Neural progenitor cell (in vitro differentiated cells): ENCODE data around the gene OLFML2B. TPM values are rescaled to one million over a fixed set of nuclear protein-coding genes. Genes with fewer than 3 reads are reported as not detected.

Experiments
- DNase-seq: peaks from one replicate; pipeline ENCODE4 v3.0.0-alpha.2; 2016; ENCODE audit warnings: low spot score
- H2AFZ ChIP-seq: fragments of 200-600 bp; sonication (generic); replicated peaks from 2 replicates; pipeline ENCODE4 v1.6.1; 2016; ENCODE audit warnings: antibody characterized with exemption
- H3F3A ChIP-seq: fragments of 200-600 bp; sonication (generic); 2 replicates; pipeline ENCODE4 v1.6.1; 2016; ENCODE audit warnings: antibody characterized with exemption, low read depth
- H3K27ac ChIP-seq: fragments of 200-600 bp; sonication (generic); 2 replicates; pipeline ENCODE4 v1.5.1; 2016; ENCODE audit warnings: mild to moderate bottlenecking
- H3K27me3 ChIP-seq: fragments of 200-600 bp; sonication (generic); 2 replicates; pipeline ENCODE4 v1.6.1; 2016; ENCODE audit warnings: mild to moderate bottlenecking, moderate library complexity
- H3K36me3 ChIP-seq: fragments of 200-600 bp; sonication (generic); 2 replicates; pipeline ENCODE4 v1.5.1; 2016
- H3K4me1 ChIP-seq: fragments of 200-600 bp; sonication (generic); 2 replicates; pipeline ENCODE4 v1.6.1; 2016; ENCODE audit warnings: mixed run types
- H3K4me2 ChIP-seq: fragments of 200-600 bp; sonication (generic); 2 replicates; pipeline ENCODE4 v1.6.1; 2016
- H3K4me3 ChIP-seq: fragments of 200-600 bp; sonication (generic); 2 replicates; pipeline ENCODE4 v1.5.1; 2016
- H3K79me2 ChIP-seq: fragments of 200-600 bp; sonication (generic); 2 replicates; pipeline ENCODE4 v1.6.1; 2016; ENCODE audit warnings: low read depth
- H3K9ac ChIP-seq: fragments of 200-600 bp; sonication (generic); 2 replicates; pipeline ENCODE4 v1.6.1; 2016
- H3K9me3 ChIP-seq: fragments of 200-600 bp; sonication (generic); 2 replicates; pipeline ENCODE4 v1.5.1; 2016; ENCODE audit warnings: low read depth
- H4K20me1 ChIP-seq: fragments of 200-600 bp; sonication (generic); 2 replicates; pipeline ENCODE4 v1.6.1; 2016; ENCODE audit warnings: low read depth
- H3K27ac Mint-ChIP-seq: 3 replicates; pipeline ENCODE4 v1.8.0; 2021; ENCODE audit warnings: mixed read lengths
- H3K27me3 Mint-ChIP-seq: 2 replicates; pipeline ENCODE4 v1.8.0; 2022; ENCODE audit warnings: low read depth, mild to moderate bottlenecking, inconsistent platforms, moderate library complexity, mixed read lengths; ENCODE audit not compliant: insufficient read depth
- H3K36me3 Mint-ChIP-seq: 3 replicates; pipeline ENCODE4 v1.8.0; 2021; ENCODE audit warnings: mixed read lengths
- H3K4me1 Mint-ChIP-seq: 3 replicates; pipeline ENCODE4 v1.8.0; 2021; ENCODE audit warnings: mixed read lengths
- H3K4me3 Mint-ChIP-seq: 3 replicates; pipeline ENCODE4 v1.8.0; 2021; ENCODE audit warnings: mild to moderate bottlenecking, moderate library complexity, mixed read lengths
- H3K9me3 Mint-ChIP-seq: 3 replicates; pipeline ENCODE4 v1.8.0; 2020; ENCODE audit warnings: mixed read lengths
- EZH2 ChIP-seq: fragments of 200-600 bp; sonication (generic); IDR thresholded peaks from 2 replicates; pipeline ENCODE4 v1.6.1; 2017; ENCODE audit warnings: antibody characterized with exemption, mild to moderate bottlenecking, moderate library complexity
- EZH2phosphoT487 ChIP-seq: fragments of 200-600 bp; sonication (generic); IDR thresholded peaks from 2 replicates; pipeline ENCODE4 v1.6.1; 2017; ENCODE audit warnings: antibody characterized with exemption
- total RNA-seq: library from RNA; depleted of rRNA; stranded (reverse); fragments of >200 nt; gene quantifications from 2 replicates; pipeline ENCODE4 v1.2.3, GENCODE V29; 2015; ENCODE audit warnings: low replicate concordance
- TF ChIP-seq, protein P1 (sequence below): fragments of 200-600 bp; sonication (generic); IDR thresholded peaks from 2 replicates; pipeline ENCODE4 v1.5.1; 2017; ENCODE audit warnings: antibody characterized with exemption, mild to moderate bottlenecking

OLFML2B gene
- total RNA-seq, 1 donor from 2014 or later = 1.3 TPM

GRCh38 chr1:162003061-162003829 lies 20.4 kb downstream of the OLFML2B start:
- Histone ChIP-seq H3K9ac (no peak overlapping the region), H3F3A (no peaks in the 10 kb centered on the region), H2AFZ (no peak overlapping the region), H3K9me3 (no peaks in the 10 kb centered on the region), H4K20me1 (no peaks in the 10 kb centered on the region), H3K4me3 (no peak overlapping the region), H3K27me3 (no peaks in the 10 kb centered on the region), H3K79me2 (no peaks in the 10 kb centered on the region), H3K27ac (no peak overlapping the region), H3K4me1 (no peaks in the 10 kb centered on the region), H3K4me2 (no peak overlapping the region), H3K36me3 (no peaks in the 10 kb centered on the region)
- peaks cover 3% of the 10 kb centered on the region for H3K27me3 Mint-ChIP-seq
- TF ChIP-seq EZH2 = no peak
- TF ChIP-seq EZH2phosphoT487 = no peak
- TF ChIP-seq, protein P1, sequence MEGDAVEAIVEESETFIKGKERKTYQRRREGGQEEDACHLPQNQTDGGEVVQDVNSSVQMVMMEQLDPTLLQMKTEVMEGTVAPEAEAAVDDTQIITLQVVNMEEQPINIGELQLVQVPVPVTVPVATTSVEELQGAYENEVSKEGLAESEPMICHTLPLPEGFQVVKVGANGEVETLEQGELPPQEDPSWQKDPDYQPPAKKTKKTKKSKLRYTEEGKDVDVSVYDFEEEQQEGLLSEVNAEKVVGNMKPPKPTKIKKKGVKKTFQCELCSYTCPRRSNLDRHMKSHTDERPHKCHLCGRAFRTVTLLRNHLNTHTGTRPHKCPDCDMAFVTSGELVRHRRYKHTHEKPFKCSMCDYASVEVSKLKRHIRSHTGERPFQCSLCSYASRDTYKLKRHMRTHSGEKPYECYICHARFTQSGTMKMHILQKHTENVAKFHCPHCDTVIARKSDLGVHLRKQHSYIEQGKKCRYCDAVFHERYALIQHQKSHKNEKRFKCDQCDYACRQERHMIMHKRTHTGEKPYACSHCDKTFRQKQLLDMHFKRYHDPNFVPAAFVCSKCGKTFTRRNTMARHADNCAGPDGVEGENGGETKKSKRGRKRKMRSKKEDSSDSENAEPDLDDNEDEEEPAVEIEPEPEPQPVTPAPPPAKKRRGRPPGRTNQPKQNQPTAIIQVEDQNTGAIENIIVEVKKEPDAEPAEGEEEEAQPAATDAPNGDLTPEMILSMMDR = no peak
- no peak for DNase-seq
- no peak overlapping the region for H3K4me3 Mint-ChIP-seq
- H3K4me1 Mint-ChIP-seq = peaks cover 4% of the 10 kb centered on the region
- H3K27ac Mint-ChIP-seq = no peak overlapping the region
- H3K36me3 Mint-ChIP-seq = no peaks in the 10 kb centered on the region
- no peaks in the 10 kb centered on the region for H3K9me3 Mint-ChIP-seq

- Mint-ChIP-seq H3K4me3 (no peak overlapping the region), H3K4me1 (peaks cover 4% of the 10 kb centered on the region), H3K36me3 (no peaks in the 10 kb centered on the region), H3K9me3 (no peaks in the 10 kb centered on the region), H3K27ac (no peak overlapping the region), H3K27me3 (peaks cover 5% of the 10 kb centered on the region)
- no peak overlapping the region for H3K27ac ChIP-seq
- H2AFZ ChIP-seq = no peak overlapping the region
- H3K79me2 ChIP-seq = no peaks in the 10 kb centered on the region
- no peak overlapping the region for H3K4me2 ChIP-seq
- no peak overlapping the region for H3K4me3 ChIP-seq
- H3K9me3 ChIP-seq = no peaks in the 10 kb centered on the region
- H3F3A ChIP-seq = no peaks in the 10 kb centered on the region
- no peak overlapping the region for H3K9ac ChIP-seq
- H3K27me3 ChIP-seq = no peaks in the 10 kb centered on the region
- H4K20me1 ChIP-seq = no peaks in the 10 kb centered on the region
- no peaks in the 10 kb centered on the region for H3K4me1 ChIP-seq
- no peak for DNase-seq
- no peaks in the 10 kb centered on the region for H3K36me3 ChIP-seq
- TF ChIP-seq, protein P1 = no peak
- no peak for TF ChIP-seq EZH2phosphoT487
- TF ChIP-seq EZH2 = no peak
Measured at GRCh38 chr1:162000053-162000420, 23.6 kb downstream of the OLFML2B start.

- H3K27ac ChIP-seq = no peak overlapping the region
- no peak for DNase-seq
- no peaks in the 10 kb centered on the region for H3K4me1 ChIP-seq
- no peak overlapping the region for H2AFZ ChIP-seq
- TF ChIP-seq, protein P1 = no peak
- TF ChIP-seq EZH2 (no peak), EZH2phosphoT487 (no peak)
- H3K4me2 ChIP-seq = no peak overlapping the region
- Mint-ChIP-seq H3K4me3 (no peak overlapping the region), H3K9me3 (no peaks in the 10 kb centered on the region), H3K27ac (no peak overlapping the region), H3K36me3 (no peaks in the 10 kb centered on the region), H3K4me1 (peaks cover 4% of the 10 kb centered on the region), H3K27me3 (peaks cover 5% of the 10 kb centered on the region)
- no peaks in the 10 kb centered on the region for H3F3A ChIP-seq
- H3K27me3 ChIP-seq = no peaks in the 10 kb centered on the region
- H4K20me1 ChIP-seq = no peaks in the 10 kb centered on the region
- H3K79me2 ChIP-seq = no peaks in the 10 kb centered on the region
- no peak overlapping the region for H3K9ac ChIP-seq
- H3K36me3 ChIP-seq = no peaks in the 10 kb centered on the region
- no peak overlapping the region for H3K4me3 ChIP-seq
- H3K9me3 ChIP-seq = no peaks in the 10 kb centered on the region
Measured at GRCh38 chr1:161999301-162000052, 24.2 kb downstream of the OLFML2B start.
